HEK293 (cell line): ENCODE results near the gene RHOU.

ENCODE experiments used
- HOXC10 ChIP-seq: sonication (generic); formaldehyde crosslinking; IDR thresholded peaks from 2 replicates; pipeline ENCODE4 v1.8.1; 2023; ENCODE audit warnings: mild to moderate bottlenecking, missing genetic modification reagents
- HOXD13 ChIP-seq: sonication (generic); formaldehyde crosslinking; IDR thresholded peaks from 2 replicates; pipeline ENCODE4 v1.8.0; 2022; ENCODE audit warnings: missing genetic modification reagents, borderline replicate concordance
- KLF17 ChIP-seq: fragments of 450-650 bp; formaldehyde crosslinking; IDR thresholded peaks from 2 replicates; pipeline ENCODE4 v1.5.1; 2016; ENCODE audit warnings: missing biosample characterization, missing genetic modification characterization
- MZF1 ChIP-seq: fragments of 450-650 bp; formaldehyde crosslinking; IDR thresholded peaks from 2 replicates; pipeline ENCODE4 v1.5.1; 2017; ENCODE audit warnings: missing biosample characterization, missing genetic modification characterization, borderline replicate concordance
- PATZ1 ChIP-seq: fragments of 450-650 bp; formaldehyde crosslinking; IDR thresholded peaks from 2 replicates; pipeline ENCODE4 v1.5.1; 2016; ENCODE audit warnings: missing biosample characterization, missing genetic modification characterization
- PRDM6 ChIP-seq: fragments of 450-650 bp; formaldehyde crosslinking; IDR thresholded peaks from 2 replicates; pipeline ENCODE4 v1.5.1; 2017; ENCODE audit warnings: missing biosample characterization, missing genetic modification characterization
- YY1 ChIP-seq: fragments of 450-650 bp; formaldehyde crosslinking; IDR thresholded peaks from 2 replicates; pipeline ENCODE4 v1.5.1; 2018; ENCODE audit warnings: missing biosample characterization, missing genetic modification characterization
- ZBTB10 ChIP-seq: fragments of 450-650 bp; formaldehyde crosslinking; IDR thresholded peaks from 2 replicates; pipeline ENCODE4 v1.5.1; 2016; ENCODE audit warnings: missing biosample characterization, missing genetic modification characterization
- ZFP69B ChIP-seq: fragments of 450-650 bp; formaldehyde crosslinking; IDR thresholded peaks from 2 replicates; pipeline ENCODE4 v1.5.1; 2016; ENCODE audit warnings: missing biosample characterization, missing genetic modification characterization
- ZIC2 ChIP-seq: fragments of 450-650 bp; formaldehyde crosslinking; IDR thresholded peaks from 2 replicates; pipeline ENCODE4 v1.5.1; 2016; ENCODE audit warnings: missing biosample characterization, missing genetic modification characterization
- ZNF146 ChIP-seq: fragments of 450-650 bp; formaldehyde crosslinking; IDR thresholded peaks from 2 replicates; pipeline ENCODE4 v1.5.1; 2016; ENCODE audit warnings: missing biosample characterization, missing genetic modification characterization
- ZNF155 ChIP-seq: fragments of 450-650 bp; formaldehyde crosslinking; IDR thresholded peaks from 2 replicates; pipeline ENCODE4 v1.5.1; 2016; ENCODE audit warnings: missing biosample characterization, missing genetic modification characterization
- ZNF157 ChIP-seq: fragments of 450-650 bp; formaldehyde crosslinking; IDR thresholded peaks from 2 replicates; pipeline ENCODE4 v1.5.1; 2016; ENCODE audit warnings: missing biosample characterization, missing genetic modification characterization
- ZNF184 ChIP-seq: fragments of 450-650 bp; IDR thresholded peaks from 2 replicates; pipeline ENCODE4 v1.5.1; 2018; ENCODE audit warnings: missing biosample characterization, mild to moderate bottlenecking, missing genetic modification characterization
- ZNF221 ChIP-seq: fragments of 450-650 bp; formaldehyde crosslinking; IDR thresholded peaks from 2 replicates; pipeline ENCODE4 v1.5.1; 2017; ENCODE audit warnings: missing biosample characterization, missing genetic modification characterization, borderline replicate concordance
- ZNF24 ChIP-seq: fragments of 450-650 bp; formaldehyde crosslinking; IDR thresholded peaks from 2 replicates; pipeline ENCODE4 v1.5.1; 2016; ENCODE audit warnings: missing biosample characterization, missing genetic modification characterization
- ZNF248 ChIP-seq: fragments of 450-650 bp; formaldehyde crosslinking; IDR thresholded peaks from 2 replicates; pipeline ENCODE4 v1.5.1; 2017; ENCODE audit warnings: missing biosample characterization, missing genetic modification characterization
- ZNF280C ChIP-seq: fragments of 450-650 bp; formaldehyde crosslinking; IDR thresholded peaks from 2 replicates; pipeline ENCODE4 v1.5.1; 2016; ENCODE audit warnings: missing biosample characterization, missing genetic modification characterization
- ZNF394 ChIP-seq: fragments of 450-650 bp; formaldehyde crosslinking; IDR thresholded peaks from 2 replicates; pipeline ENCODE4 v1.5.1; 2016; ENCODE audit warnings: missing biosample characterization, missing genetic modification characterization, mild to moderate bottlenecking, moderate library complexity, borderline replicate concordance
- ZNF423 ChIP-seq: fragments of 450-650 bp; formaldehyde crosslinking; IDR thresholded peaks from 2 replicates; pipeline ENCODE4 v1.5.1; 2016; ENCODE audit warnings: missing biosample characterization, missing genetic modification characterization
- ZNF513 ChIP-seq: fragments of 450-650 bp; IDR thresholded peaks from 2 replicates; pipeline ENCODE4 v1.5.1; 2018; ENCODE audit warnings: missing biosample characterization, missing genetic modification characterization
- ZNF621 ChIP-seq: fragments of 450-650 bp; formaldehyde crosslinking; IDR thresholded peaks from 2 replicates; pipeline ENCODE4 v1.5.1; 2017; ENCODE audit warnings: missing biosample characterization, missing genetic modification characterization
- ZNF654 ChIP-seq: fragments of 450-650 bp; formaldehyde crosslinking; IDR thresholded peaks from 2 replicates; pipeline ENCODE4 v1.5.1; 2016; ENCODE audit warnings: low read depth, missing biosample characterization, missing genetic modification characterization
- ZNF701 ChIP-seq: fragments of 450-650 bp; formaldehyde crosslinking; IDR thresholded peaks from 2 replicates; pipeline ENCODE4 v1.5.1; 2016; ENCODE audit warnings: missing biosample characterization, missing genetic modification characterization
- ZNF76 ChIP-seq: fragments of 450-650 bp; formaldehyde crosslinking; IDR thresholded peaks from 2 replicates; pipeline ENCODE4; 2016; ENCODE audit warnings: low read depth, missing biosample characterization, missing genetic modification characterization, borderline replicate concordance
- ZNF791 ChIP-seq: fragments of 450-650 bp; formaldehyde crosslinking; IDR thresholded peaks from 2 replicates; pipeline ENCODE4 v1.5.1; 2016; ENCODE audit warnings: missing biosample characterization, missing genetic modification characterization
- ZSCAN4 ChIP-seq: fragments of 450-650 bp; formaldehyde crosslinking; IDR thresholded peaks from 2 replicates; pipeline ENCODE4 v1.5.1; 2017; ENCODE audit warnings: missing biosample characterization, missing genetic modification characterization

Gene RHOU

GRCh38 chr1:228781809-228782661, 46.8 kb downstream of the RHOU start (continued):
- TF ChIP-seq ZNF24 (tag by site-specific recombination) (no peak), ZNF248 (tag by site-specific recombination) (no peak), ZFP69B (tag by site-specific recombination) (peak; percentile 92), ZNF701 (no peak), ZBTB10 (tag by site-specific recombination) (no peak), ZNF157 (tag by site-specific recombination) (peak; percentile 52; the same call in 1 of the 2 replicates), ZIC2 (0 out of 2 replicates have a peak, but pooled peaks have one; percentile 14), ZNF155 (no peak; the same call in 1 of the 2 replicates), HOXC10 (CRISPR knock-in tag) (no peak), PRDM6 (tag by site-specific recombination) (no peak), ZSCAN4 (tag by site-specific recombination) (peak; percentile 96), HOXD13 (CRISPR knock-in tag) (peak; percentile 64), ZNF146 (tag by site-specific recombination) (no peak; the same call in 1 of the 2 replicates), ZNF394 (tag by site-specific recombination) (no peak), ZNF654 (no peak), ZNF791 (tag by site-specific recombination) (no peak), ZNF513 (tag by site-specific recombination) (no peak), YY1 (tag by site-specific recombination) (no peak), ZNF221 (no peak), ZNF184 (no peak), ZNF621 (tag by site-specific recombination) (no peak; the same call in none of the 2 replicates), ZNF76 (tag by site-specific recombination) (peak; percentile 84), MZF1 (tag by site-specific recombination) (no peak), KLF17 (tag by site-specific recombination) (no peak), ZNF423 (tag by site-specific recombination) (no peak), PATZ1 (tag by site-specific recombination) (no peak; the same call in 1 of the 2 replicates), ZNF280C (tag by site-specific recombination) (peak; percentile 67; the same call in 1 of the 2 replicates)
